DMS 273 treated with DMSO at 0.1 percent for 48 hours (cell line): ENCODE results near the gene ANO4.
"Not testable (repeated sequence)": the region's sequence is repeated elsewhere in the genome, so short reads cannot be mapped to it uniquely, and the experiment has no call there.

Experiments used
- DNase-seq: peaks from one replicate; lab custom pipeline; 2025; lab: John Stamatoyannopoulos, UW

Gene ANO4

GRCh38 chr12:100953217-100953616 lies 158.6 kb downstream of the ANO4 start:
- DNase-seq, result no peak

- DNase-seq, result no peak
Measured at GRCh38 chr12:100953677-100954076, 159.1 kb downstream of the ANO4 start.

- no peak for DNase-seq
Measured at GRCh38 chr12:100954118-100954517, 159.5 kb downstream of the ANO4 start.

GRCh38 chr12:100955139-100955538 lies 160.6 kb downstream of the ANO4 start:
- no peak for DNase-seq

- DNase-seq, result no peak
Measured at GRCh38 chr12:100956311-100956852, 161.8 kb downstream of the ANO4 start.

- DNase-seq, result no peak
Measured at GRCh38 chr12:100959481-100959880, 164.9 kb downstream of the ANO4 start.

GRCh38 chr12:100962086-100962712 lies 167.6 kb downstream of the ANO4 start:
- no peak for DNase-seq

- no peak for DNase-seq
Measured at GRCh38 chr12:100963381-100963780, 168.8 kb downstream of the ANO4 start.

- no peak for DNase-seq
Measured at GRCh38 chr12:100964028-100964427, 169.5 kb downstream of the ANO4 start.

GRCh38 chr12:100967189-100967588 lies 172.6 kb downstream of the ANO4 start:
- DNase-seq, result no peak

GRCh38 chr12:100970894-100971293 lies 176.3 kb downstream of the ANO4 start:
- DNase-seq, result no peak

- DNase-seq, result no peak
Measured at GRCh38 chr12:100972121-100972520, 177.5 kb downstream of the ANO4 start.

GRCh38 chr12:100974341-100974740 lies 179.8 kb downstream of the ANO4 start:
- no peak for DNase-seq

GRCh38 chr12:100974747-100975146 lies 180.2 kb downstream of the ANO4 start:
- no peak for DNase-seq

- no peak for DNase-seq
Measured at GRCh38 chr12:100976735-100977134, 182.2 kb downstream of the ANO4 start.

GRCh38 chr12:100980856-100981255 lies 186.3 kb downstream of the ANO4 start:
- no peak for DNase-seq

GRCh38 chr12:100982511-100983183 lies 188.1 kb downstream of the ANO4 start:
- no peak for DNase-seq

GRCh38 chr12:100984796-100985195 lies 190.2 kb downstream of the ANO4 start:
- DNase-seq, result no peak

- no peak for DNase-seq
Measured at GRCh38 chr12:100986595-100987547, 192.3 kb downstream of the ANO4 start.

- no peak for DNase-seq
Measured at GRCh38 chr12:100987552-100988521, 193.3 kb downstream of the ANO4 start.

- DNase-seq, result not testable (repeated sequence)
Measured at GRCh38 chr12:100989509-100989908, 194.9 kb downstream of the ANO4 start.
